Endothelial cell of umbilical vein (primary cell): ENCODE results near the gene SPSB2. TPM values are rescaled to one million over a fixed set of nuclear protein-coding genes. Genes with fewer than 3 reads are reported as not detected.

Source experiments
- BruUV-seq: library from RNA; stranded (reverse); fragments of 400-500 nt; replicated peaks from 2 replicates; lab custom pipeline; 2021; lab: Mats Ljungman, UMichigan
- CTCF ChIA-PET: fragments of 300-600, 350-600 bp; sonication (Branson Sonifier 250); formaldehyde crosslinking; loops from one replicate; lab custom pipeline; 2021; ENCODE audit warnings: antibody characterized with exemption, inconsistent platforms; lab: Charles Lee
- POLR2A ChIA-PET: fragments of 300-600, 350-600 bp; sonication (Branson Sonifier 250); formaldehyde crosslinking; loops from one replicate; lab custom pipeline; 2021; ENCODE audit warnings: antibody characterized with exemption, inconsistent platforms; lab: Charles Lee
- DNase-seq: peaks from one replicate; pipeline ENCODE4 v3.0.0-alpha.2; 2011; ENCODE audit warnings: low read depth, low spot score
- FAIRE-seq: peaks from 2 replicates; lab custom pipeline; 2011; peaks lifted over from hg19 to GRCh38; lab: Jason Lieb, UNC
- H2AFZ ChIP-seq: 2 replicates; pipeline ENCODE4 v1.6.0; 2012; ENCODE audit warnings: low read depth, low read length, control low read depth, inconsistent platforms
- H3K27ac ChIP-seq: 2 replicates; pipeline ENCODE4 v1.5.1; 2011; ENCODE audit warnings: low read depth, mild to moderate bottlenecking, control low read depth, low read length, moderate library complexity; ENCODE audit not compliant: insufficient read depth
- H3K27me3 ChIP-seq, 2 experiments: 2 replicates each; pipeline versions ENCODE4 v1.6.0 to v1.6.1; 2011; ENCODE audit warnings: low read length in 2 of 2, mixed read lengths in 1 of 2; ENCODE audit not compliant: control insufficient read depth in 2 of 2, insufficient read depth in 2 of 2
- H3K36me3 ChIP-seq, 2 experiments: 2 replicates in 1 of 2; 3 replicates in 1 of 2; pipeline ENCODE4 v1.5.1; 2011; ENCODE audit warnings: low read length in 2 of 2, mild to moderate bottlenecking in 1 of 2, moderate library complexity in 1 of 2; ENCODE audit not compliant: control insufficient read depth in 2 of 2, insufficient read depth in 2 of 2; ENCODE audit errors: extremely low read depth in 1 of 2
- H3K4me1 ChIP-seq: 3 replicates; pipeline ENCODE4 v1.5.1; 2011; ENCODE audit warnings: mild to moderate bottlenecking, low read length; ENCODE audit not compliant: control insufficient read depth, insufficient read depth; ENCODE audit errors: extremely low read depth
- H3K4me2 ChIP-seq: 2 replicates; pipeline ENCODE4 v1.6.1; 2011; ENCODE audit warnings: low read length, control low read depth, mixed read lengths; ENCODE audit not compliant: insufficient read depth
- H3K4me3 ChIP-seq, 3 experiments: fragments of 200-600 bp in 1 of 3; sonication (generic), shearing (Covaris generic) in 1 of 3; replicated peaks in 1 of 3; 2 replicates each; pipeline ENCODE4 v1.5.1; 2011 to 2016; ENCODE audit warnings: control low read depth in 3 of 3, low read length in 3 of 3, mild to moderate bottlenecking in 2 of 3, inconsistent platforms in 1 of 3, low read depth in 1 of 3, moderate library complexity in 1 of 3; ENCODE audit not compliant: insufficient read depth in 1 of 3
- H3K79me2 ChIP-seq: 2 replicates; pipeline ENCODE4 v1.6.0; 2012; ENCODE audit warnings: low read length, inconsistent platforms; ENCODE audit not compliant: control insufficient read depth, insufficient read depth
- H3K9ac ChIP-seq: replicated peaks from 2 replicates; pipeline ENCODE3; 2011; ENCODE audit warnings: low read length, control low read depth; ENCODE audit not compliant: insufficient read depth; ENCODE audit errors: extremely low read depth
- H3K9me1 ChIP-seq: replicated peaks from 3 replicates; pipeline ENCODE4 v1.6.0; 2011; ENCODE audit warnings: mild to moderate bottlenecking, low read length; ENCODE audit not compliant: control insufficient read depth, insufficient read depth; ENCODE audit errors: extremely low read depth
- H3K9me3 ChIP-seq: replicated peaks from 2 replicates; pipeline ENCODE4 v1.5.1; 2012; ENCODE audit warnings: low read length, inconsistent platforms; ENCODE audit not compliant: control insufficient read depth, insufficient read depth
- H4K20me1 ChIP-seq: replicated peaks from 2 replicates; pipeline ENCODE3; 2011; ENCODE audit warnings: mild to moderate bottlenecking, low read length; ENCODE audit not compliant: control insufficient read depth, insufficient read depth; ENCODE audit errors: extremely low read depth
- EZH2 ChIP-seq: IDR thresholded peaks from 2 replicates; pipeline ENCODE4 v1.6.1; 2012; ENCODE audit warnings: borderline replicate concordance, low read depth, mild to moderate bottlenecking, moderate library complexity, low read length, inconsistent platforms; ENCODE audit not compliant: severe bottlenecking
- FOS ChIP-seq: IDR thresholded peaks from 2 replicates; pipeline ENCODE4 v1.6.1; 2011; ENCODE audit warnings: mild to moderate bottlenecking, low read length, moderate library complexity, borderline replicate concordance; ENCODE audit not compliant: insufficient read depth
- GATA2 ChIP-seq: IDR thresholded peaks from 2 replicates; pipeline ENCODE4 v1.7.0; 2011; ENCODE audit warnings: low read depth, mild to moderate bottlenecking, moderate library complexity, mixed read lengths, low read length; ENCODE audit not compliant: insufficient read length, insufficient read depth
- JUN ChIP-seq: IDR thresholded peaks from 2 replicates; pipeline ENCODE4 v1.6.1; 2011; ENCODE audit warnings: borderline replicate concordance, low read depth; ENCODE audit not compliant: insufficient read length, insufficient read depth
- MYC ChIP-seq: IDR thresholded peaks from one replicate; pipeline ENCODE4 v1.6.1; 2011; ENCODE audit warnings: mild to moderate bottlenecking, low read depth, low read length
- POLR2A ChIP-seq: IDR thresholded peaks from 2 replicates; pipeline ENCODE4 v1.6.1; 2012; ENCODE audit warnings: low read depth, mild to moderate bottlenecking, control low read depth, low read length
- POLR2AphosphoS5 ChIP-seq: IDR thresholded peaks from 2 replicates; pipeline ENCODE4 v1.6.1; 2012; ENCODE audit warnings: low read depth, mild to moderate bottlenecking, control low read depth, low read length, moderate library complexity; ENCODE audit not compliant: insufficient read depth
- dilution Hi-C: fragments of 300-500 bp; cut with MboI; formaldehyde crosslinking; loops from one replicate; pipeline ENCODE4 v1.15.0; 2019; ENCODE audit warnings: low sequenced_read_pairs; ENCODE audit not compliant: extremely low pct_ligation_motif_present
- intact Hi-C: fragments of 100-400 bp; cut with micrococcal nuclease; formaldehyde crosslinking; loops from one replicate; pipeline ENCODE4 v1.10.0; 2022
- polyA plus RNA-seq, 4 experiments: library from polyadenylated mRNA; depleted of rRNA in 3 of 4; stranded (reverse) in 3 of 4; unstranded in 1 of 4; fragments of >200 nt; gene quantifications; 2 replicates each; pipeline versions ENCODE4 v1.2.1 to v1.2.3, GENCODE V29; 2011 to 2012; ENCODE audit warnings: missing spikeins in 1 of 4
- total RNA-seq: library from RNA; stranded (reverse); gene quantifications from 2 replicates; pipeline ENCODE4 v1.2.3, GENCODE V29; 2021
- TF ChIP-seq, protein P1 (sequence below), 2 donors: IDR thresholded peaks; 1 replicate in 1 of 2; 2 replicates in 1 of 2; pipeline ENCODE4 v1.5.1; 2011; ENCODE audit warnings: low read length in 2 of 2, mild to moderate bottlenecking in 2 of 2, moderate library complexity in 2 of 2, control low read depth in 1 of 2, inconsistent platforms in 1 of 2, low read depth in 1 of 2; ENCODE audit not compliant: insufficient read depth in 1 of 2; ENCODE audit errors: extremely low read depth in 1 of 2
- TF ChIP-seq, protein P2 (sequence below): IDR thresholded peaks from 2 replicates; pipeline ENCODE4 v1.6.1; 2011; ENCODE audit not compliant: insufficient read depth, insufficient read length

Gene SPSB2
- total and polyA plus RNA-seq, 2 donors (not counting 3 experiments of a cell fraction or from before 2014, with no cell fraction given): 3.8 to 6.9 TPM

DNA sequence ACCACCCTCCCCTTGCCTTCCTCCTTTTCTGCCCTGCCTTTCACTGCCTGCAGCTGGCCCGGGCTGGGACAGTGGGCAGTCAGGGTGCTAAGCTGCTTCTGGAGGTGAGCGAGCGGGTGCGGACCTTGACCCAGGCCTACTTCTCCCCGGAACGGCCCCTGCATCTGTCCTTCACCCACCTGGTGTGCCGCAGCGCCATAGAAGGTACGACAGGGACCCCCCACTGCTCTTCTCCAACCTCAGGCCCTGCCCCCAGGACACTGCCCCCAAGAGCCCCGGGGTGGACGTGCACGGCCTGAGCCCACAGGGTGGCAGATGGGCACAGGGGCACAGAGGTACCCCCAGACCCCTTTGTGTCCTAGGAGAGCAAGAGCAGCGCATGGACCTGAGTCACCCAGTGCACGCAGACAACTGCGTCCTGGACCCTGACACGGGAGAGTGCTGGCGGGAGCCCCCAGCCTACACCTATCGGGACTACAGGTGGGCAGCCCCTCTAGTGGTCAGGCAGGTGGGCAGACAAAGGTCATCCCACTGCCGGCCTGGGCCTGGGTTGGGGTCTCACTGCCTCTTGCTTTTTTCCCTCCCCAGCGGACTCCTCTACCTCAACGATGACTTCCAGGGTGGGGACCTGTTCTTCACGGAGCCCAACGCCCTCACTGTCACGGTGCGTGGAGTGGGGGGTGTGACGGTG, 35.6 kb downstream of the SPSB2 start:
- CTCF ChIA-PET: interaction anchor here (1.0 kb wide), 1 partner anchor 100 kb away, joined by 3 read pairs; no protein-coding TSS in a partner anchor
- BruUV-seq: no TSS peak

More for the DNA sequence above, 35.6 kb downstream of the SPSB2 start:
- no peak for DNase-seq
- no peak overlapping the region for H3K27ac ChIP-seq
- no peak overlapping the region for H3K4me2 ChIP-seq
- TF ChIP-seq, protein P1, sequence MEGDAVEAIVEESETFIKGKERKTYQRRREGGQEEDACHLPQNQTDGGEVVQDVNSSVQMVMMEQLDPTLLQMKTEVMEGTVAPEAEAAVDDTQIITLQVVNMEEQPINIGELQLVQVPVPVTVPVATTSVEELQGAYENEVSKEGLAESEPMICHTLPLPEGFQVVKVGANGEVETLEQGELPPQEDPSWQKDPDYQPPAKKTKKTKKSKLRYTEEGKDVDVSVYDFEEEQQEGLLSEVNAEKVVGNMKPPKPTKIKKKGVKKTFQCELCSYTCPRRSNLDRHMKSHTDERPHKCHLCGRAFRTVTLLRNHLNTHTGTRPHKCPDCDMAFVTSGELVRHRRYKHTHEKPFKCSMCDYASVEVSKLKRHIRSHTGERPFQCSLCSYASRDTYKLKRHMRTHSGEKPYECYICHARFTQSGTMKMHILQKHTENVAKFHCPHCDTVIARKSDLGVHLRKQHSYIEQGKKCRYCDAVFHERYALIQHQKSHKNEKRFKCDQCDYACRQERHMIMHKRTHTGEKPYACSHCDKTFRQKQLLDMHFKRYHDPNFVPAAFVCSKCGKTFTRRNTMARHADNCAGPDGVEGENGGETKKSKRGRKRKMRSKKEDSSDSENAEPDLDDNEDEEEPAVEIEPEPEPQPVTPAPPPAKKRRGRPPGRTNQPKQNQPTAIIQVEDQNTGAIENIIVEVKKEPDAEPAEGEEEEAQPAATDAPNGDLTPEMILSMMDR (IDR thresholded peaks at IDR 0.05; ENCODE audit: extremely low read depth in 1 of 2, insufficient read depth in 1 of 2, low read depth in 1 of 2, low read length in 2 of 2): no peak
- TF ChIP-seq, protein P2, sequence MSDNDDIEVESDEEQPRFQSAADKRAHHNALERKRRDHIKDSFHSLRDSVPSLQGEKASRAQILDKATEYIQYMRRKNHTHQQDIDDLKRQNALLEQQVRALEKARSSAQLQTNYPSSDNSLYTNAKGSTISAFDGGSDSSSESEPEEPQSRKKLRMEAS: no peak
- TF ChIP-seq EZH2: no peak
- TF ChIP-seq POLR2AphosphoS5: no peak
- TF ChIP-seq JUN: no peak
- TF ChIP-seq MYC: no peak
- no peak for TF ChIP-seq FOS
- TF ChIP-seq POLR2A: no peak
- TF ChIP-seq GATA2: no peak
- POLR2A ChIA-PET: no interaction called here
- FAIRE-seq: no peak
- no peaks in the 10 kb centered on the region for H3K9me3 ChIP-seq
- H2AFZ ChIP-seq: no peak overlapping the region
- H3K79me2 ChIP-seq: no peaks in the 10 kb centered on the region
- peaks cover 5 to 57% of the 10 kb centered on the region in 2 experiments for H3K36me3 ChIP-seq
- no peaks in the 10 kb centered on the region for H3K9me1 ChIP-seq
- intact Hi-C loops (no loop called here), dilution Hi-C loops (no loop called here)
- H3K9ac ChIP-seq: no peak overlapping the region
- H3K4me1 ChIP-seq: no peaks in the 10 kb centered on the region
- no peaks in the 10 kb centered on the region for H3K27me3 ChIP-seq
- no peak overlapping the region for H3K4me3 ChIP-seq
- H4K20me1 ChIP-seq: no peaks in the 10 kb centered on the region
